ENCODE results near the gene TMEM123.

The TMEM123 gene

GRCh38 chr11:102422817-102423712, 29.5 kb downstream of the TMEM123 start:
- DNase-seq = peak in 1 of 2 experiments; percentile 41

DNA sequence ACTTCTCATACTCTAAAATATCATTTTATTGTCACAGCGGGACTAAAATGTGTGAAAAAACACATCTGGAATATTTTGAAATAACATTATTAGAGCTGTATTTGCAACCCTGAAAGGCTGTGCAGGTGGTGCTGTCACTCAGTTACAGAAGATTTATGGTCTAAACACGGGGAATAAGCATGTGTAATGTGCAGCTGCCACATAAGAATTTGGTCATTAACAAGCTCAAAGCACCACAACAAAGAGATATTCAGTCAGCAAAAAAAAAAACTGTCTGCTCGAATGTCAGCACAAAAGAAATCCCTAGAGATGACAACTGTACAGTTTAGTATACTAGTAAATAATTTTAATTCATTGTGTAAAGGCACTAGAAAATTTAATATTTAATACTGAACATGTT, 31.3 kb downstream of the TMEM123 start:
- peak; percentile 56 to 86 for DNase-seq

DNA sequence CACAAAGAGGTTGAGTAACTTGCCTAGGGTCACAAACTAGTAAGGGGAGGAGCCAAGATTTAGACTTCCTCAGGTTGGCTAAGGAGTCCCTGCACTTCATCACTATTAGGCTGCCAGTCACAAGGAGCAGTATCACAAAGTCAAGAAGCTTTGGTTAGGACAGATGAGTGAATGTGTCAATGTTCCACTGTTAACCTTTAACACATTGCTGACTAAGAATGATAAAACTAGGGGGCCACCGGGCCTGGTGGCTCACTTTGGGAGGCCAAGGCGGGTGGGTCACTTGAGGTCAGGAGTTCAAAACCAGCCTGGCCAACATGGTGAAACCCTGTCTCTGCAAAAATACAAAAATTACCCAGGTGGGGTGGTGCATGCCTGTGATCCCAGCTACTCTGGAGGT, 32.0 kb downstream of the TMEM123 start:
- no peak for DNase-seq

DNA sequence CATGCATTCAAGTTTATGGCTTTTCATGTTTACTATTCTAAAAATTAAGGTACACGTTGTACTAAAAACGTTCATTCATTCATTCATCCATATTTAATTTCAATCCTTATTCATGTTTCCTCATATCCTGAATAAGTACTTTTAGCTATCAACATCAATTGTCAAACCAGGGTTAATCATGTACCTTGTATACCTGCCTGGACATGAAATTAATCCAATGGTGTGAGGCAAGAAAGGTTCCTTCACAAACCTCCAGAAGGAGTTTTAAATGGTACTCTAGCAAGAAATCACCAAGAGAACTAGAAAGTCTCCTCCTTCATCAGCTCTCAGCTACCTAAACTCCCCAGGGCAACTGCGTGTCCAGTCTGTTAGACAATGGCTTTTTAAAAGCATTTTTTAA, 33.4 kb downstream of the TMEM123 start:
- no peak for DNase-seq

DNA sequence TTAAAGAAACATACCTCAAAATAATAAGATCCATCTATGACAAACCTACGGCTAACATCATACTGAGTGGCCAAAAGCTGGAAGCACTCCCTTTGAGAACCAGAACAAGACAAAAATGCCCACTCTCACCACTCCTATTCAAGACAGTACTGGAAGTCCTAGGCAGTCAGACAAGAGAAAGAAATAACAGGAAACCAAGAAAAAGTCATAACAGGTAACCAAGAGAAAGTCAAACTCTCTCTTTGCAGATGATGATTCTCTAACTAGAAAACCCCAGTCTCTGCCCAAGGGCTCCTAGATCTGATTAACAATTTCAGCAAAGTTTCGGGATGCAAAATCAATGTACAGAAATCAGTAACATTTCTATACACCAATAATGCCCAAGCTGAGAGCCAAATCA, 35.6 kb downstream of the TMEM123 start:
- no peak for DNase-seq

DNA sequence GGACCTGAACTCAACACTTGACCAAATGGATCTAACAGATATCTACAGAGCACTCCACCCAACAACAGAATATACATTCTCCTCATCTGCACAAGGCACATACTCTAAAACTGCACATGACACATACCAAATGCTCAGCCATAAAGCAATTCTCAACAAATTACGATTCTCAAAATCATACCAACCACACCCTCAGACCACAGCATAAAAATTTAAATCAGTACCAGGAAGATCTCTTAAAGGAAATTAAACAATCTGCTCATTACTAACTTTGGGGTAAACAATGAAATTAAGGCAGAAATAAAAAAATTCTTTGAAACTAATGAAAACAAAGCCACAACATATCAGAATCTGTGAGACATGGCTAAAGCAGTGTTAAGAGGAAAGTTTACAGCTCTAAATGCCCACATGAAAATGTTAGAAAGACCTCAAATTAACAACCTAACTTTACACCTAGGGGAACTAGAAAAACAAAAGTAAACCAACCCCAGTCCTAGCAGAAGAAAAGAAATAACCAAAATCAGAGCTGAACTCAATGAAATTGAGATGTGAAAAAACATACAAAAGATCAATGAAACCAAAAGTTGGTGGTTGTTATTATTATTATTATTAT, 37.2 kb downstream of the TMEM123 start:
- no peak for DNase-seq

DNA sequence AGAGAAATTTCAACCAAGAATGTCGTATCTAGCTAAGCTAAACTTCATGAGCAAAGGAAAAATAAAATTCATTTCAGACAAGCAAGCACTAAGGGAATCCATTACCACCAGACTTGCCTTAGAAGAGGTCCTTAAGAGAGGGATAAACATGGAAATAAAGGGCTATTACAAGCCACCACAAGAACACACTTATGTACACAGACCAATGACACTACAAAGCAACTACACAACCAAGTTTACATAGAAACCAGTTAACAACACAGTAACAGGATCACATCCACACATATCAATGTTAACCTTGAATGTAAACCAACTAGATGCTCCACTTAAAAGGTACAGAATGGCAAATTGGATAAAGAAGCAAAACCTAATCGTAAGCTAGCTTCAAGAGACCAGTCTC, 38.0 kb downstream of the TMEM123 start:
- DNase-seq = no peak

- no peak for DNase-seq
Measured at GRCh38 chr11:102413497-102413896, 39.1 kb downstream of the TMEM123 start.

GRCh38 chr11:102411142-102411541, 41.4 kb downstream of the TMEM123 start:
- no peak for DNase-seq

- DNase-seq = no peak
Measured at GRCh38 chr11:102410382-102410784, 42.2 kb downstream of the TMEM123 start.

DNA sequence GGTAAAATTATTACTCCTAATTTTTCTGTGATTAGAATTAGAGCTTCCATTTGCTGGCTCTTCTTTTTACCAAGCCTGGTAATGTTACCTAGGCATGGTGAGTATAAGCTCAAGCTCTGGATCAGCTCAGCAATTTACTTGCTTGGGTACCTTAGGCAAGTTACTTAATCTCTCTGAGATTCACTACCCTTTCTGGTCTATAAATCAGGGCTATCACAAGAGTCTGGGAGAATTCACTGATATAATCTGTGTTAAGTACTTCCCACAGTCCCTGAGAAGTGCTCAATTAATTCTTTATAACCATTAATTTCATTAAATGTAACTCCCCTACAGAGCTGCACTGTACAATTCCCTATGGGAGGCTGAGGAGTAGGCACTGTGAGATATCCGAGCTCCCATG, 44.2 kb downstream of the TMEM123 start:
- DNase-seq = no peak

- no peak for DNase-seq
Measured at GRCh38 chr11:102407901-102408300, 44.7 kb downstream of the TMEM123 start.

DNA sequence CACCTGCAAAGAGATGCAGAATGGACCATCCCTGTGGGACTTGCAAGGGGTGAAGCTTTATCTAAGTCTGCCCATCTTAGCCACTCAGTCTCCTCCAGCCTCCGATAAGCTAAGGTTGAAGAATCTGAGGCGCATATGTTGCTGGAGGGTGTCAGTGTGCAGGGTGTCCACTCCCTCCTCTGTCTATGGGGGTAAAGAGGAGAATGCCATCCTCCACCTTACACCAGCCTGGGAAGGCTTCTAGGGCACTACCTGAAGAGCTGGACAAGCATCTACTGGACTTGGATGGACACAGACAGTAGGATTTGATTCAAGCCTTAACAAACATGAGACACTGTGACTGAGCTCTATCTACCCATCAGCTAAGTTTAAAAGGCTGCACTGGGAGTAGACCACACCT, 46.5 kb downstream of the TMEM123 start:
- no peak for DNase-seq

GRCh38 chr11:102405501-102405900, 47.1 kb downstream of the TMEM123 start:
- no peak for DNase-seq

GRCh38 chr11:102402548-102402947, 50.0 kb downstream of the TMEM123 start:
- no peak for DNase-seq

DNA sequence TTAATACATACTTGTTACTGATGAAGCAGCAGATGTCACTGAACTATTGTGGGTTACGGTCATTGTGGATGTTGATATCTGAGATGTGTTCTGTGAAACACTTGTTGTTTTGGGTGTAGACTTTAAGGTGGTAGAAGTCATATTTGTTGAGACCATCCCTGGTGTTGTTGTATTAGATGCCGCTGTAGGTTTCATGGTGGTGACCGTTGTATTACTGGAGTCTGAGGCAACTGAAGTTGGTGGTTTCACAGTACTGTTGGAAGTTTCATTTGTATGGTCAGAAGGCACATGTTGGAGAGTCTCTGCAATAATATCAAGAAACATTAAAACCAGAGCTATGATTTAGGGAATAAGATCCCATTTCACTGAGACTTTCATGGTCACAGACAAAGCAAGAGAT, 50.7 kb downstream of the TMEM123 start:
- DNase-seq = no peak

GRCh38 chr11:102400603-102401002, 52.0 kb downstream of the TMEM123 start:
- DNase-seq = no peak

- no peak for DNase-seq
Measured at GRCh38 chr11:102399189-102399588, 53.4 kb downstream of the TMEM123 start.

DNA sequence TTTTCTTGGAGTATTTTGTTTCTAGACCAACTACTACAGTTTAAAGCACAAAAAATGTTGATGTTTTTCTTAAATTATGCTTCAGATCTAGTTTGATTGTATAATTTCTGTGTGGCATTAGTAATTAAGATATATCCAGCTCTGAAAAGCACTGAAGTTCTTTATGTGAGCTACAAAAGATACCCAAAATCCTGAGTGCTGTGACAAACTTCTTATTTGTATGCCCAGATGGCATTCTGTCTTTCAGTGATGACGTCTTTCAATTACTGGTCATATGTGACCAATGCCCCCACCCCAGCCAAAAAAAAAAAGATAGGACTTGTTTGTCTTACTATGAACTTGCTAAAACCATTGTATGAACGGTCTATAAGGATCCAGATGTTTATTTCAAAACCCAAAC, 54.3 kb downstream of the TMEM123 start:
- no peak for DNase-seq

DNA sequence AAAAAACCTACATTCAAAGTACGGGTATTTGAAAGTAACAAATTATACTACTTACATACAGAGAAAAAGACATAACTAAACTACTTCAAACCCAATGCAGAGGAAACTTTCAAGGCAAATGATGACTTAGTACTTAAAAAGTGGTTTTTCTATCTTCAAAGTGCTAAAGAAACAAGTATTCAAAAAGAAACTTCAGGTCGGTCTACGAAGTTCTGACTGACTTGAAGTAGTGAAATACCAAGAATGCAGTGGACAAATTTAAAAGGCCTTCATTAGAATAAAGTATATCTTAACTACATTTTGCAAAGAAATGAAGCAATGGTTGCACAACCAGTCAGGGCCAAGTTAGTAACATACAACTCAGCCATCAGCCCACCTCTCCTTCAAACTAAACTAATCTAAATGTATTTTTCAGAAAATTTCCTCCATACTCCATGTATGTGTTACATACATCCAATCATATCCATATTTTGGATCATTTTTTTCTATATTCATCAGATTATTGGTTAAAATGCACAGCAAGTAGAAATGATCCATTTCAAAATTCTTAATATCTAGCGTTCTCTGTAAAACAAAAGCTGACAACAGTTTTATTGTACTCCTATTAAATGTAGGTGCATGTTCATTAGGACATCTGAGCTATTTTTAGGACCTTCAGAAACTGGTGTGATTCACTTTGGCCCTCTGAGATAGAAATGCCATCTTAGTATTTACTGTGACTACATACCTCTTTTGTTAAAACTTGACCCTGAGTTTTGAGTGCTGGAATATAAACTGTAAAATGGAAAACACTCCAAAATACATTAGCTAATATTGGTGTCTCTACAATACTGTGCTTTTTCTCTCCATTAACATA, 55.6 kb downstream of the TMEM123 start:
- DNase-seq = no peak

DNA sequence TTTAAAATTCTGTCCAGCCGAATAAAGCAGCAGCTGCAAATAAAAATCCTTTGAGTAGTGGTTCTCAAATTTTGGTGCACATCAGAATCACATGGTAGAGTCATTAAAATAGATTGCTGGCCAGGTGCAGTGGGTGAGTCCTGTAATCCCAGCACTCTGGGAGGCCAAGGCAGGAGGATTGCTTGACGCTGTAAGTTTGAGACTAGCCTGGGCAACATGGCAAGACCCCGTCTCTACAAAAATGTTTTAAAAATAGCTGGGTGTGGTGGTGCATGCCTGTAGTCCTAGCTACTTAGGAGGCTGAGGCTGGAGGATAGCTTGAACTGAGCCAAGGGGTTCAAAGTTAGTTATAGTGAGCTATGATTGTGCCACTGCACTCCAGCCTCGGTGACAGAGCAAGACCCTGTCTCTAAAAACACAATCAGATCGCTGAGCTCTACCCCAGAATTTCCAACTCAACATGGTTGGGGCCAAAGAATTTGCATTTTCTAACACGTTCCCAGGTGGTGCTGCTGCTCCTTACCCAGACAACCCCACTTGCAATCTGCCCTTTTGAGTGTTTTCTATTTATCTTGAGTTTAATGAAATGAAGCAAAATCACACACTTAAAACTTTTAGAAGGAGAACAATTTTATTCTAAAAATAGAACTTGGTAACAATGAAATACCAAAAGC, 56.7 kb downstream of the TMEM123 start:
- DNase-seq = no peak

- no peak for DNase-seq
Measured at GRCh38 chr11:102393272-102393730, 59.3 kb downstream of the TMEM123 start.

Measured in NCI-H526 (cell line).